Osteocyte (in vitro differentiated cells): ENCODE measurements around the gene WNT5A. TPM values are rescaled to one million over a fixed set of nuclear protein-coding genes. Genes with fewer than 3 reads are reported as not detected.

Source experiments
- DNase-seq: peaks from one replicate; pipeline ENCODE4 v3.0.0; 2021; ENCODE audit warnings: mixed read lengths; ENCODE audit not compliant: unreplicated experiment; ENCODE audit errors: extremely low spot score
- H3K27ac Mint-ChIP-seq: one replicate; pipeline ENCODE4 v1.8.0; 2021; ENCODE audit warnings: mild to moderate bottlenecking, mixed read lengths; ENCODE audit not compliant: unreplicated experiment
- H3K27me3 Mint-ChIP-seq: one replicate; pipeline ENCODE4 v1.8.0; 2021; ENCODE audit warnings: mixed read lengths; ENCODE audit not compliant: unreplicated experiment
- H3K36me3 Mint-ChIP-seq: one replicate; pipeline ENCODE4 v1.8.0; 2021; ENCODE audit warnings: mixed read lengths; ENCODE audit not compliant: unreplicated experiment
- H3K4me1 Mint-ChIP-seq: one replicate; pipeline ENCODE4 v1.8.0; 2021; ENCODE audit warnings: mixed read lengths; ENCODE audit not compliant: unreplicated experiment
- H3K4me3 Mint-ChIP-seq: one replicate; pipeline ENCODE4 v1.8.0; 2021; ENCODE audit warnings: mild to moderate bottlenecking, moderate library complexity, mixed read lengths; ENCODE audit not compliant: unreplicated experiment
- H3K9me3 Mint-ChIP-seq: one replicate; pipeline ENCODE4 v1.8.0; 2021; ENCODE audit warnings: mixed read lengths; ENCODE audit not compliant: unreplicated experiment
- total RNA-seq: library from RNA; stranded (reverse); gene quantifications from 2 replicates; pipeline ENCODE4 v1.2.1, GENCODE V29; 2021
- TF ChIP-seq, protein P1 (sequence below): fragments of 200-600 bp; sonication (generic); IDR thresholded peaks from 2 replicates; pipeline ENCODE4 v1.5.0; 2021; ENCODE audit warnings: antibody characterized with exemption, mild to moderate bottlenecking, moderate library complexity

WNT5A gene
- total RNA-seq, 1 donor from 2014 or later: 30.4 TPM

DNA sequence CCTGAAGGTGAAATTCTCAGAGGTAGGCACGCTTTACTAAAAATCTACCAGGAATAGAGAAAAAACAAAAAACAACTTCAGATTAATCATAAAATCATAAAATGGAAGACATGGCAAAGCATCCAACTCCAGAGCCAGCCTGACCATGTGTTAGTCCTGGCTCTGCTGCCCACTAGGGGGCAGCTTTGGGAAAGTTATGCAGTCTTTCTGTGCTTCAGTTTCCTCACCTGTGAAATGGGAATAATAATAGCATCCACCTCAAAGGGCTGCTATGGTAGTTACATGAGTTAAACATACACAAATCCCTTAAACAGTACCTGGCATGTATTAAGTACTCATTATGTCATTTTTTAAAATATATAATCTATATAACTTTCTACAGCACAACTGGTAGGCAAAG lies 52.3 kb downstream of the WNT5A start:
- TF ChIP-seq, protein P1, sequence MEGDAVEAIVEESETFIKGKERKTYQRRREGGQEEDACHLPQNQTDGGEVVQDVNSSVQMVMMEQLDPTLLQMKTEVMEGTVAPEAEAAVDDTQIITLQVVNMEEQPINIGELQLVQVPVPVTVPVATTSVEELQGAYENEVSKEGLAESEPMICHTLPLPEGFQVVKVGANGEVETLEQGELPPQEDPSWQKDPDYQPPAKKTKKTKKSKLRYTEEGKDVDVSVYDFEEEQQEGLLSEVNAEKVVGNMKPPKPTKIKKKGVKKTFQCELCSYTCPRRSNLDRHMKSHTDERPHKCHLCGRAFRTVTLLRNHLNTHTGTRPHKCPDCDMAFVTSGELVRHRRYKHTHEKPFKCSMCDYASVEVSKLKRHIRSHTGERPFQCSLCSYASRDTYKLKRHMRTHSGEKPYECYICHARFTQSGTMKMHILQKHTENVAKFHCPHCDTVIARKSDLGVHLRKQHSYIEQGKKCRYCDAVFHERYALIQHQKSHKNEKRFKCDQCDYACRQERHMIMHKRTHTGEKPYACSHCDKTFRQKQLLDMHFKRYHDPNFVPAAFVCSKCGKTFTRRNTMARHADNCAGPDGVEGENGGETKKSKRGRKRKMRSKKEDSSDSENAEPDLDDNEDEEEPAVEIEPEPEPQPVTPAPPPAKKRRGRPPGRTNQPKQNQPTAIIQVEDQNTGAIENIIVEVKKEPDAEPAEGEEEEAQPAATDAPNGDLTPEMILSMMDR: peak; percentile 56
- Mint-ChIP-seq H3K27ac (no peak overlapping the region), H3K9me3 (no peaks in the 10 kb centered on the region), H3K36me3 (no peaks in the 10 kb centered on the region), H3K27me3 (no peaks in the 10 kb centered on the region), H3K4me1 (no peaks in the 10 kb centered on the region), H3K4me3 (no peak overlapping the region)
- DNase-seq: no peak

DNA sequence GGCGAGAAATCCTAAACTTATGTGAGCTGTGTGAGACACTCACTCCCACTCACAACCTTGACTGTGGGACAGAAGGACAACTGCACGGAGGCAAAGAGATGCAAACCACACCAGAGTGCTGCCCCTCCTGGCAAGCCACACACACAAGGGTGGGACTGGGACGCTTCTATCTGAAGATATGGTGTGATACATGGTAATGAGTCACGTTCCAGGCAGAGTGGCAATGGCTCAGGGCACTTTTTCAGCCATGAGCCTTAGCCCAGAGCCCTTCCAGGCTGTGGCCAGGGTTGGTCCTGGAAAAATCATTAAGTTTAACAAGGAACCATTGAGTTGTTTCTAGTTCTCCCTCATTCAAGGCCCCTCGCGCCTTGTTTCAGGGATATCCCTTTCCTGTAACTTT lies 56.1 kb downstream of the WNT5A start:
- no peaks in the 10 kb centered on the region for H3K27me3 Mint-ChIP-seq
- H3K27ac Mint-ChIP-seq: no peak overlapping the region
- TF ChIP-seq, protein P1: no peak
- H3K9me3 Mint-ChIP-seq: no peaks in the 10 kb centered on the region
- H3K4me1 Mint-ChIP-seq: no peaks in the 10 kb centered on the region
- no peak overlapping the region for H3K4me3 Mint-ChIP-seq
- DNase-seq: no peak
- H3K36me3 Mint-ChIP-seq: no peaks in the 10 kb centered on the region

DNA sequence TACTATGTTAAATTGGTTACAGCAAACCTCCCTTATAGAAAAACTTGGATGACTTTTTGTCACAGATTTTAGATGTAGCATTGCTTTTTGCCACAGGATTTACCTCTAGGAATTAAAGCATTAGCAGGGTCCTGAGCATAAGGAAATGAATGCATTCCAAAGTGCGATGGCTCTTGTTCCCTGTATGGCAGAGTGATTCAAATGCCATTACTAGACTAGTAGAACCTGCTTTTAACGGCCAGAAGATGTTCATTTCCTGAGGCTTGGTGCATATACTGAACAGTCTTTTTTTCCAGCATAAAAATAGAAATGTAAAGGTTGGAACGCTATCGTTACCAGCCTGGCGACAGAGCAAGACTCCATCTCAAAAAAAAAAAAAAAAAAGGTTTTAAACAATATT lies 59.4 kb downstream of the WNT5A start:
- Mint-ChIP-seq H3K9me3 (no peaks in the 10 kb centered on the region), H3K4me3 (no peak overlapping the region), H3K36me3 (no peaks in the 10 kb centered on the region), H3K4me1 (no peaks in the 10 kb centered on the region), H3K27ac (no peak overlapping the region), H3K27me3 (no peaks in the 10 kb centered on the region)
- TF ChIP-seq, protein P1: no peak
- no peak for DNase-seq

DNA sequence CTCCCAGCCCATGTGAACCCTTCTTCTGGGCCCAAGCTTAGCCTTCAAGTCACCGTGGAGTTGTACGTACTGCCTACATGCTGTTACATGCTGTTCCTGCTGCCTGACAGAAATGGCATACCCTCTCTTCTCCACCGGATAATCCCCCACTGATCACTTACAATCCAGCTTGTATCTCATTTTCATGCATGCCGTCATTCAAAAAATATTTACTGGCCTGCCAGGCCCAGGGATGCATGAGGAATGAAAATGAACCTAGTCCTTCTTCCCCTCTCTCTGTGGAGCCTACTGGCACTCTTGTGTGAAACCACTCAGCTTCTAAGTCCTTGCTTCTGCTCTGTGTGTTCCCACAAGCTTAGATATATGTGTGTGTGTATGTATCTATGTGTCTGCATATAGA lies 60.6 kb downstream of the WNT5A start:
- Mint-ChIP-seq H3K9me3 (no peaks in the 10 kb centered on the region), H3K27me3 (no peaks in the 10 kb centered on the region), H3K4me3 (no peak overlapping the region), H3K36me3 (no peaks in the 10 kb centered on the region), H3K27ac (no peak overlapping the region), H3K4me1 (no peaks in the 10 kb centered on the region)
- DNase-seq: no peak
- TF ChIP-seq, protein P1: no peak

DNA sequence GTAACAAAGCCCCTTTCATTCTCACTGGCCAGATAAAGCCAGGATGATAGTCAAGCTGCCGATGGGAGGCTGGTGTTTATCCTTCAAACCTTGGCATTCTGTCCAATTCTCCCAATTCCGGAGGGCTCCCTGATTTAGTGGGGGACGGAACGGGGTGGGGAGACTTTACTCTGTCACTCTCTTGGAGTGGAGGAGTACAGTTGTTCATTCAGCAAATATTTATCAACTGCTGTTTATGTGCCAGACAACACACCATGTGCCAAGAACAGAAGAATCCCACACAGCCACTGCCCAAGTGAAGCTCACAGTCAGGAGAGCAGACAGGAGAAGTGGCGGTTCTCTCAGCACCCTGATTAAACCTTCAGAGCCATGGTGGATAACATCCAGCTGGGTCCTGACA lies 63.3 kb downstream of the WNT5A start:
- Mint-ChIP-seq H3K4me1 (no peaks in the 10 kb centered on the region), H3K9me3 (peaks cover 3% of the 10 kb centered on the region), H3K27me3 (no peaks in the 10 kb centered on the region), H3K36me3 (no peaks in the 10 kb centered on the region), H3K27ac (no peak overlapping the region), H3K4me3 (no peak overlapping the region)
- DNase-seq: no peak
- TF ChIP-seq, protein P1: no peak
